CD4-positive, alpha-beta T cell (primary cell): ENCODE results near the gene EFEMP1. TPM values are rescaled to one million over a fixed set of nuclear protein-coding genes. Genes with fewer than 3 reads are reported as not detected.

Experiments used
- ATAC-seq: fragments of 200-7000 bp; cut with Tn5 transposase; one replicate; pipeline ENCODE4 v1.10.0; 2022; ENCODE audit warnings: mild to moderate bottlenecking; ENCODE audit not compliant: poor library complexity
- CTCF ChIA-PET: fragments of 350-600 bp; sonication (Branson Sonifier 250); formaldehyde crosslinking; loops from one replicate; lab custom pipeline; 2021; ENCODE audit warnings: antibody characterized with exemption, inconsistent platforms; lab: Charles Lee
- POLR2A ChIA-PET: fragments of 350-600 bp; sonication (Branson Sonifier 250); formaldehyde crosslinking; loops from one replicate; lab custom pipeline; 2021; ENCODE audit warnings: antibody characterized with exemption, inconsistent platforms; lab: Charles Lee
- DNase-seq, 14 experiments: peaks; one replicate each; pipeline ENCODE4 v3.0.0-alpha.2; 2013 to 2020; ENCODE audit warnings: mixed read lengths in 2 of 14
- H3K27ac ChIP-seq, 2 donors: one replicate each; pipeline versions ENCODE4 v1.5.1 to v1.7.0; 2013; ENCODE audit warnings: low read length in 2 of 2, low read depth in 1 of 2, mild to moderate bottlenecking in 1 of 2
- H3K27me3 ChIP-seq, 2 experiments: 1 replicate in 1 of 2; 2 replicates in 1 of 2; pipeline versions ENCODE4 v1.6.1 to v1.7.0; 2013; ENCODE audit warnings: low read length in 2 of 2, control low read depth in 1 of 2, mild to moderate bottlenecking in 1 of 2, moderate library complexity in 1 of 2; ENCODE audit not compliant: insufficient read depth in 2 of 2, control insufficient read depth in 1 of 2
- H3K36me3 ChIP-seq: one replicate; pipeline ENCODE4 v1.6.1; 2013; ENCODE audit warnings: low read length, control low read depth; ENCODE audit not compliant: insufficient read depth
- H3K4me1 ChIP-seq: one replicate; pipeline ENCODE4 v1.6.1; 2013; ENCODE audit warnings: low read length, control low read depth; ENCODE audit not compliant: insufficient read depth
- H3K4me3 ChIP-seq: one replicate; pipeline ENCODE4 v1.5.1; 2013; ENCODE audit warnings: mild to moderate bottlenecking, low read length, moderate library complexity
- H3K9me3 ChIP-seq, 2 experiments: 1 replicate in 1 of 2; 2 replicates in 1 of 2; pipeline versions ENCODE4 v1.6.1 to v1.7.0; 2013; ENCODE audit warnings: low read length in 2 of 2, mild to moderate bottlenecking in 2 of 2, control low read depth in 1 of 2, moderate library complexity in 1 of 2; ENCODE audit not compliant: control insufficient read depth in 1 of 2, insufficient read depth in 1 of 2
- H3K27ac Mint-ChIP-seq: one replicate; pipeline ENCODE4 v1.8.0; 2020; ENCODE audit warnings: mixed read lengths
- H3K27me3 Mint-ChIP-seq: one replicate; pipeline ENCODE4 v1.8.0; 2021; ENCODE audit warnings: mixed read lengths
- H3K36me3 Mint-ChIP-seq: one replicate; pipeline ENCODE4 v1.8.0; 2021; ENCODE audit warnings: low read depth, mixed read lengths
- H3K4me1 Mint-ChIP-seq: one replicate; pipeline ENCODE4 v1.8.0; 2021; ENCODE audit warnings: low read depth, mixed read lengths
- H3K4me3 Mint-ChIP-seq: one replicate; pipeline ENCODE4 v1.8.0; 2020; ENCODE audit warnings: mild to moderate bottlenecking, mixed read lengths
- H3K9me3 Mint-ChIP-seq: one replicate; pipeline ENCODE4 v1.8.0; 2020; ENCODE audit warnings: mixed read lengths
- CTCF ChIP-seq: fragments of 200-600 bp; IDR thresholded peaks from one replicate; pipeline ENCODE4 v1.8.0; 2022; ENCODE audit warnings: antibody characterized with exemption, mild to moderate bottlenecking
- intact Hi-C, 2 experiments: fragments of 100-400 bp; cut with DNase I in 1 of 2; cut with micrococcal nuclease in 1 of 2; formaldehyde crosslinking; loops; one replicate each; pipeline versions ENCODE4 v1.15.1 to v1.9.0; 2023 to 2025; cut with DNase I, micrococcal nuclease
- total RNA-seq, 174 experiments: library from RNA in 2 of 174; stranded (reverse) in 2 of 174; gene quantifications; one replicate each; pipeline ENCODE4 v1.2.3 and lab custom pipeline; 2021 to 2026

The EFEMP1 gene
- total RNA-seq, 2 experiments from 2014 or later = not detected

- intact Hi-C loops = no loop called here
- TF ChIP-seq CTCF = no peak
- ChIA-PET CTCF (no interaction called here), POLR2A (no interaction called here)
- Mint-ChIP-seq H3K36me3 (no peaks in the 10 kb centered on the region), H3K4me1 (no peaks in the 10 kb centered on the region), H3K27me3 (peaks cover 5% of the 10 kb centered on the region), H3K9me3 (peaks cover 4% of the 10 kb centered on the region), H3K4me3 (no peak overlapping the region), H3K27ac (no peak overlapping the region)
- Histone ChIP-seq H3K4me1 (no peaks in the 10 kb centered on the region), H3K4me3 (no peak overlapping the region), H3K27ac (no peak overlapping the region), H3K27me3 (peaks cover 0 to 3% of the 10 kb centered on the region in 2 experiments), H3K36me3 (no peaks in the 10 kb centered on the region), H3K9me3 (peaks cover 0 to 4% of the 10 kb centered on the region in 2 experiments)
- no peak for ATAC-seq
- no peak for DNase-seq
These were observed 81.5 kb downstream of the EFEMP1 start for GRCh38 chr2:55842046-55842445.

GRCh38 chr2:55840460-55840859 is 83.1 kb downstream of the EFEMP1 start:
- H3K27me3 Mint-ChIP-seq = peaks cover 5% of the 10 kb centered on the region
- DNase-seq (no peak), ATAC-seq (no peak)
- H3K36me3 Mint-ChIP-seq = no peaks in the 10 kb centered on the region
- ChIA-PET POLR2A (no interaction called here), CTCF (no interaction called here)
- TF ChIP-seq CTCF = no peak
- no peak overlapping the region for H3K27ac Mint-ChIP-seq
- H3K9me3 Mint-ChIP-seq = peaks cover 4% of the 10 kb centered on the region
- Histone ChIP-seq H3K27ac (no peak overlapping the region), H3K9me3 (peaks cover 0 to 5% of the 10 kb centered on the region in 2 experiments), H3K4me3 (no peak overlapping the region), H3K27me3 (peaks cover 0 to 3% of the 10 kb centered on the region in 2 experiments), H3K4me1 (no peaks in the 10 kb centered on the region), H3K36me3 (no peaks in the 10 kb centered on the region)
- H3K4me1 Mint-ChIP-seq = no peaks in the 10 kb centered on the region
- intact Hi-C loops = no loop called here
- H3K4me3 Mint-ChIP-seq = no peak overlapping the region

GRCh38 chr2:55839182-55839819 is 84.3 kb downstream of the EFEMP1 start:
- intact Hi-C loops = no loop called here
- peaks cover 0 to 5% of the 10 kb centered on the region in 2 experiments for H3K9me3 ChIP-seq
- peaks cover 0 to 3% of the 10 kb centered on the region in 2 experiments for H3K27me3 ChIP-seq
- ChIA-PET CTCF (no interaction called here), POLR2A (no interaction called here)
- peaks cover 5% of the 10 kb centered on the region for H3K27me3 Mint-ChIP-seq
- no peaks in the 10 kb centered on the region for H3K4me1 Mint-ChIP-seq
- ATAC-seq = no peak
- H3K9me3 Mint-ChIP-seq = peaks cover 4% of the 10 kb centered on the region
- no peak overlapping the region for H3K27ac ChIP-seq
- H3K4me3 Mint-ChIP-seq = no peak overlapping the region
- DNase-seq = no peak
- H3K36me3 ChIP-seq = no peaks in the 10 kb centered on the region
- no peaks in the 10 kb centered on the region for H3K36me3 Mint-ChIP-seq
- no peak overlapping the region for H3K27ac Mint-ChIP-seq
- no peaks in the 10 kb centered on the region for H3K4me1 ChIP-seq
- TF ChIP-seq CTCF = no peak
- H3K4me3 ChIP-seq = no peak overlapping the region
